SJSA1 (cell line): ENCODE results near the gene IGFLR1. TPM values are rescaled to one million over a fixed set of nuclear protein-coding genes. Genes with fewer than 3 reads are reported as not detected.
"Not testable (repeated sequence)": the region's sequence is repeated elsewhere in the genome, so short reads cannot be mapped to it uniquely, and the experiment has no call there.

Experiments
- DNase-seq, 2 experiments: peaks; one replicate each; pipeline ENCODE4 v3.0.0-alpha.2; 2015 to 2020; ENCODE audit warnings: low spot score in 2 of 2, low read depth in 1 of 2
- H3K27ac ChIP-seq: fragments of 250-450 bp; sonication (Bioruptor Pico); 2 replicates; pipeline ENCODE4 v1.5.1; 2020; ENCODE audit warnings: mild to moderate bottlenecking, moderate library complexity
- H3K27me3 ChIP-seq: fragments of 250-450 bp; sonication (Bioruptor Pico); replicated peaks from 2 replicates; pipeline ENCODE4 v1.5.1; 2020; ENCODE audit warnings: mild to moderate bottlenecking, moderate library complexity
- H3K36me3 ChIP-seq: fragments of 250-450 bp; sonication (Bioruptor Pico); 2 replicates; pipeline ENCODE4 v1.5.1; 2020; ENCODE audit warnings: mild to moderate bottlenecking
- H3K4me1 ChIP-seq: fragments of 250-450 bp; sonication (Bioruptor Pico); replicated peaks from 2 replicates; pipeline ENCODE4 v1.6.1; 2021; ENCODE audit warnings: mild to moderate bottlenecking
- H3K4me3 ChIP-seq: fragments of 250-450 bp; sonication (Bioruptor Pico); 2 replicates; pipeline ENCODE4 v1.5.1; 2020; ENCODE audit warnings: mild to moderate bottlenecking
- H3K9me3 ChIP-seq: fragments of 250-450 bp; sonication (Bioruptor Pico); replicated peaks from 2 replicates; pipeline ENCODE4 v1.5.1; 2020; ENCODE audit warnings: mild to moderate bottlenecking
- total RNA-seq: library from RNA; depleted of rRNA; stranded (reverse); fragments of >200 nt; shearing (Covaris generic); gene quantifications from 2 replicates; pipeline ENCODE4 v1.2.3, GENCODE V29; 2014

Gene IGFLR1
- total RNA-seq, 1 experiment from 2014 or later = 3.7 TPM

DNA sequence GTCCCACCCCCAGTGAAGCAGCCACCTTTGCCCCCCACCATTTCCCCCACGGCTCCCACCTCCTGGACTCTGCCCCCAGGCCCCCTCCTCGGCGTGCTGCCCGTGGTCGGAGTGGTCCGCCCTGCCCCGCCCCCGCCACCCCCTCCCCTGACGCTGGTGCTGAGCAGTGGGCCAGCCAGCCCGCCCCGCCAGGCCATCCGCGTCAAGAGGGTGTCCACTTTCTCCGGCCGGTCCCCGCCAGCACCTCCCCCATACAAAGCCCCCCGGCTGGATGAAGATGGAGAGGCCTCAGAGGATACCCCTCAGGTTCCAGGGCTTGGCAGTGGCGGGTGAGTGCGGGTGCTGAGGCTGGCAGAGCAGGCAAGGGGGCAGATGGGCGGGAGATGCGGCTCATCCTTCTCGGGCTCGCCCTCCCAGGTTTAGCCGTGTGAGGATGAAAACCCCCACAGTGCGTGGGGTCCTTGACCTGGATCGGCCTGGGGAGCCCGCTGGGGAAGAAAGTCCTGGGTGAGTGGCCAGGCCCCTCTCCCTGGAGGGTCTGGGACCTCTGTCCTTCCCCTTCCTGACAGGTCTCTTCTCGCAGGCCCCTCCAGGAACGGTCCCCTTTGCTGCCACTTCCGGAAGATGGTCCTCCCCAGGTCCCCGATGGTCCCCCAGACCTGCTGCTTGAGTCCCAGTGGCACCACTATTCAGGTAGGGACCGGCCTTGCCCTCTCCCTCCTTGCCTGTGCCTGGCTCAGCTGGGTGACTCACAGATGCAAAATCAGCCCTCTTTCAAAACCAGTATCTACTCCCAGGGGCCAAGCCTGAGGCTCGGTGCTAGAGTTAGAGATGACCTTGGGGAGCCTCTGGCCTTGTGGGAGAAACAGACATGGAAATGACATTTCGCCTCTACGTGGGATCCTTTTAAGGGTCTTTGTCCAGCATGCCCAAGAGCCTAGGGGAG is 8.8 kb downstream of the IGFLR1 start:
- Histone ChIP-seq H3K4me3 (no peak overlapping the region), H3K36me3 (peaks cover 97% of the 10 kb centered on the region), H3K27ac (no peak overlapping the region), H3K27me3 (no peaks in the 10 kb centered on the region), H3K4me1 (no peaks in the 10 kb centered on the region), H3K9me3 (no peaks in the 10 kb centered on the region)
- no peak for DNase-seq

DNA sequence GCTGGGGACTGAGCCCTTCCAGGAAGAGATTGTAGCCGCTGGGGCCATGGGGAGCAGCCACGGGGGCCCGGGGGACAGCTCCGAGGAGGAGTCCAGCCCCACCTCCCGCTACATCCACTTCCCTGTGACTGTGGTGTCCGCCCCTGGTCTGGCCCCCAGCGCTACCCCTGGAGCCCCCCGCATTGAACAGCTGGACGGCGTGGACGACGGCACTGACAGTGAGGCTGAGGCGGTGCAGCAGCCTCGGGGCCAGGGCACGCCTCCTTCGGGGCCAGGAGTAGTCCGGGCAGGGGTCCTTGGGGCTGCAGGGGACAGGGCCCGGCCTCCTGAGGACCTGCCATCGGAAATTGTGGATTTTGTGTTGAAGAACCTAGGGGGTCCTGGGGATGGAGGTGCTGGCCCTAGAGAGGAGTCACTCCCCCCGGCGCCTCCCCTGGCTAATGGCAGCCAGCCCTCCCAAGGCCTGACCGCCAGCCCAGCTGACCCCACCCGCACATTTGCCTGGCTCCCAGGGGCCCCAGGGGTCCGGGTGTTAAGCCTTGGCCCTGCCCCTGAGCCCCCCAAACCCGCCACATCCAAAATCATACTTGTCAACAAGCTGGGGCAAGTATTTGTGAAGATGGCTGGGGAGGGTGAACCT is 9.6 kb downstream of the IGFLR1 start:
- Histone ChIP-seq H3K9me3 (no peaks in the 10 kb centered on the region), H3K27me3 (no peaks in the 10 kb centered on the region), H3K4me3 (no peak overlapping the region), H3K4me1 (no peaks in the 10 kb centered on the region), H3K27ac (no peak overlapping the region), H3K36me3 (peaks cover 97% of the 10 kb centered on the region)
- no peak for DNase-seq

DNA sequence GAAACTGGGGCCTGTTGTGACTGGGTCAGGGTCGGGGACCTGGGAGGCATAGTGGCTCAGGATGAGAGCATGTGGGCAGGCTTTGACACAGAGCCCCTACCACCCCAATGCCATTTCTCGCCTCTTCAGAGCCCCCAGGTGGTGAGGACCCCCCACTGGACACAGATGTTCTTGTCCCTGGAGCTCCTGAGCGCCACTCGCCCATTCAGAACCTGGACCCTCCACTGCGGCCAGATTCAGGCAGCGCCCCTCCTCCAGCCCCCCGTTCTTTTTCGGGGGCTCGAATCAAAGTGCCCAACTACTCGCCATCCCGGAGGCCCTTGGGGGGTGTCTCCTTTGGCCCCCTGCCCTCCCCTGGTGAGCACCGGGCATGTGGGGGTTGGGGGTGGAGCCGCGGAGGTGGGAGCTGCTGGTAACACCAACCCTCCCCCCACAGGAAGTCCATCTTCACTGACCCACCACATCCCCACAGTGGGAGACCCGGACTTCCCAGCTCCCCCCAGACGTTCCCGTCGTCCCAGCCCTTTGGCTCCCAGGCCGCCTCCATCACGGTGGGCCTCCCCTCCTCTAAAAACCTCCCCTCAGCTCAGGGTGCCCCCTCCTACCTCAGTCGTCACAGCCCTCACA is 10.4 kb downstream of the IGFLR1 start:
- DNase-seq = no peak
- Histone ChIP-seq H3K4me1 (no peaks in the 10 kb centered on the region), H3K4me3 (no peak overlapping the region), H3K27ac (no peak overlapping the region), H3K27me3 (no peaks in the 10 kb centered on the region), H3K36me3 (peaks cover 97% of the 10 kb centered on the region), H3K9me3 (no peaks in the 10 kb centered on the region)

DNA sequence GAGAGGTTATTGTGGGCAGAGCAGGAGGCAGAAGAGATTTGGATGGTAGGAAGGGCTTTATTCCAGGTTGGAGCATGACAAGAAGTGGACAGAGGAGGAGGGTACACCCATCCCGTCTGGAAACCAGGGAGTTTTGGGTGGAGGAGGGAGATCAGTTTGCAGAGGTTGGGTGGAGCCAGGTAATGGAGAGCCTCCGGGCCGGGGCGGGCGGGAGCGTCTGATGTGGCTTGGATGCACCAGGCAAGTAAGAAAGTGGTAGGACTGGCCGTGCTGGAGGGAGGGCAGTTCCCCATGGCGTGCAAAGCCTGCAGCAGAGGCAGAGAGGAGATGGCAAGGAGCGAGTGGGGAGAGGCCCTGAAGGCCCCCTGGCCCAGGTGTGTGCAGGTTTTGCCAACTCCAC is 10.9 kb downstream of the IGFLR1 start:
- Histone ChIP-seq H3K27ac (no peak overlapping the region), H3K36me3 (peaks cover 95% of the 10 kb centered on the region)

DNA sequence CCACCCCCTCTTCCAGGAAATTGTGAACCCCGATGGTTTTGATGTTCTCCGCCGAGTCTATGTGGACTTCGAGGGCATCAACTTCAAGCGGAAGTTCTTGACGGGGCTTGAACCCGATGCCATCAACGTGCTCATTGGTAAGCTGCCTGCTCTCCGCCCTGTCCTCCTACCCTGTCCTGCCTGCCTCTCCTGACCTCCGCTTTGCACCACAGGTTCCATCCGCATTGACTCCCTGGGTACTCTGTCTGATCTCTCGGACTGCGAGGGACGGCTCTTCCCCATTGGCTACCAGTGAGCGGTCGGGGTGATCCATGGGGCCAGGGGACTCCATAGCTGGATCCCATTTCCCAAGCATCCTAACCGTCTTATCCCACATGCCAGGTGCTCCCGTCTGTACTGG is 11.9 kb downstream of the IGFLR1 start:
- peaks cover 95% of the 10 kb centered on the region for H3K36me3 ChIP-seq
- DNase-seq = no peak
- no peak overlapping the region for H3K27ac ChIP-seq
- H3K27me3 ChIP-seq = no peaks in the 10 kb centered on the region
- no peaks in the 10 kb centered on the region for H3K9me3 ChIP-seq
- H3K4me3 ChIP-seq = no peak overlapping the region
- no peaks in the 10 kb centered on the region for H3K4me1 ChIP-seq

More for the DNA sequence above, 10.9 kb downstream of the IGFLR1 start:
- Histone ChIP-seq H3K4me1 (no peaks in the 10 kb centered on the region), H3K9me3 (no peaks in the 10 kb centered on the region), H3K27me3 (no peaks in the 10 kb centered on the region), H3K4me3 (no peak overlapping the region)
- no peak for DNase-seq

DNA sequence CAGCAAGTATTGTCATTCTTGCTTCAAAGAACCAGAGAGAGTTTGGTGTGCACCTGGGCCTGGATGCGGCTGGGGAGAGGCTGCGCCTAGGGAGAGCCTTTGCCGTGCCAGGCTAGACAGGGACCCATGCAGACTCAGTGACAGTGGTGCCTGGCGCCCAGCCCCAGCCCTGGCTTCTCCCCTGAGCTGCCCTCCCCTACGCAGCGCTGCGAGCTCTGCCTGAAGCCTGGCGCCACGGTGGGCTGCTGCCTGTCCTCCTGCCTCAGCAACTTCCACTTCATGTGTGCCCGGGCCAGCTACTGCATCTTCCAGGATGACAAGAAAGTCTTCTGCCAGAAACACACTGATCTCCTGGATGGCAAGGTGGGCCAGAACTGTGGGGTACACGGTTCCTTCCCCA is 12.5 kb downstream of the IGFLR1 start:
- H3K9me3 ChIP-seq = no peaks in the 10 kb centered on the region
- H3K27me3 ChIP-seq = no peaks in the 10 kb centered on the region
- no peak overlapping the region for H3K27ac ChIP-seq
- no peaks in the 10 kb centered on the region for H3K4me1 ChIP-seq
- peaks cover 95% of the 10 kb centered on the region for H3K36me3 ChIP-seq
- no peak overlapping the region for H3K4me3 ChIP-seq
- no peak for DNase-seq

DNA sequence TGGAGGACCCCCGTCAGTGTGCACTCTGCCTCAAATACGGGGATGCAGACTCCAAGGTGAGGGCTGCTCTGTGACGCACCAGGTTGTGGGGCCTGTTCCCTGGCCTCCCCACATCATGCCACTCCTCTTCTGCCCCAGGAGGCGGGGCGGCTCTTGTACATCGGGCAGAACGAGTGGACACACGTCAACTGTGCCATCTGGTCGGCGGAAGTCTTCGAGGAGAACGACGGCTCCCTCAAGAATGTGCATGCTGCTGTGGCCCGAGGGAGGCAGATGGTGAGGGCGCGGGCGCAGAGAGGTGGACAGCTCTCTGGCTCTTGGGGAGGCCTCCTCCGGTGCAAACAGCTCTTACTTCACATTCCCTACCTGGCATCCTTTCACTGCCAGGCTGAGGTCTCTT is 13.2 kb downstream of the IGFLR1 start:
- no peaks in the 10 kb centered on the region for H3K4me1 ChIP-seq
- DNase-seq = no peak
- H3K9me3 ChIP-seq = no peaks in the 10 kb centered on the region
- H3K4me3 ChIP-seq = no peak overlapping the region
- H3K36me3 ChIP-seq = peaks cover 95% of the 10 kb centered on the region
- no peak overlapping the region for H3K27ac ChIP-seq
- no peaks in the 10 kb centered on the region for H3K27me3 ChIP-seq

DNA sequence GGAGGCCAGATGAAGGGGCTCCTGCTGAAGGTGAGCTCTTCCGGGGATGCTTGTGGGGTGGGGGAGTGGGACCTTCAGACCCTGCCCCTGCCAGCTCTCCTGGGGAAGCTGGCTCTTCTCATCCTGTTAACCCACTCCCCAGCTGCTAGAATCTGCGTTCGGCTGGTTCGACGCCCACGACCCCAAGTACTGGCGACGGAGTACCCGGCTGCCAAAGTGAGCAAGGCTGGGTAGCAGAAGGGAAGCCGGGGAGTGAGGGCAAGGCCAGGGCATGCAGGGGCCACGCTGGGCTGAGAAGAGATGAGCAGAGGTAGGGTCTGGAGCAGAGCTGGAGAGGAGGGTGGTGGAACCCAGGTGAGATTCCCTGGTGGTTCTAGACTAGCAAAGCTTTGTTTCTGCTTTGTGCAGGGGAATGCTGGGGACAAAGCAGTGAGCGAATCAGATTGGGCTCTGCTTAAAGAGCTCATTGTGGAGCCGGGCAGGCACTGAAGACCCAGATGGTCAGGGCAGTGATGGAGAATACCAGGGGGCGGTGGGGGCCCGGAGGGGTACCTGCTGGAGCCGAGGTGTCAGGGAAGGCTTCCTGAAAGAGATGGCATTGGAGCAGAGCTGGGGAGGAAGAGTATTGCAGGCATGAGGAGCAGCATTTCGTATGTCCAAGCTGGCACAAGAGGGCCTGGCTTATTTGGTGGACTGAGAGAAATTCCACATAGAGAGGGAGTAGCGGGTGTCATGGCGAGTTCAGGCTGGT is 14.1 kb downstream of the IGFLR1 start:
- H3K4me3 ChIP-seq = no peak overlapping the region
- H3K27ac ChIP-seq = no peak overlapping the region
- no peaks in the 10 kb centered on the region for H3K4me1 ChIP-seq
- H3K36me3 ChIP-seq = peaks cover 97% of the 10 kb centered on the region
- no peak for DNase-seq
- H3K9me3 ChIP-seq = no peaks in the 10 kb centered on the region
- no peaks in the 10 kb centered on the region for H3K27me3 ChIP-seq

DNA sequence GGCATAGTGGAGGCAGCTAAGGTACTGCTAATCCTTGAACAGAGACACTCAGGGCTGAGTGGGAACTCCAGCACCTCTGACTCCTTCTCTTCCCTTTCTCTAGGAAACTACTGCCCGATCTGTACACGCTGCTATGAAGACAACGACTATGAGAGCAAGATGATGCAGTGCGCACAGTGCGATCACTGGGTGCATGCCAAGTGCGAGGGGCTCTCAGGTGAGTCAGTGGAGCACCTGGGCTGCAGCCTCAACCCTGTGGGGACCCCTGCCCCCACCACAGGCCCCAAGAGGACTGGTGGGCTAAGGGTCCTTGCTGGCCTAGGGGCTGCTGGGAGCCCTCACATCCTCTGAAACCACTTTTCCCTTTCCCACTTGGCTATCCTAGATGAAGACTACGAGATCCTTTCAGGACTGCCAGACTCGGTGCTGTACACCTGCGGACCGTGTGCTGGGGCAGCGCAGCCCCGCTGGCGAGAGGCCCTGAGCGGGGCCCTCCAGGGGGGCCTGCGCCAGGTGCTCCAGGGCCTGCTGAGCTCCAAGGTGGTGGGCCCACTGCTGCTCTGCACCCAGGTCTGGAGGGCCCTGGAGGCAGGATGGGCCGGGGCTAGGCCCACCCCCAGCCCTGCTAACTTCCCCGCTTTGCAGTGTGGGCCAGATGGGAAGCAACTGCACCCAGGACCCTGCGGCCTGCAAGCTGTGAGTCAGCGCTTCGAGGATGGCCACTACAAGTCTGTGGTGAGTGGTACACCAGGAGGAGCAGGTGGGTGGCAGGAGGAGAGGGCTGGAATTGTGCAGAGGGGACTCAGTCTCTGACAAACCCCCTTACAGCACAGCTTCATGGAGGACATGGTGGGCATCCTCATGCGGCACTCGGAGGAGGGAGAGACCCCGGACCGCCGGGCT is 14.9 kb downstream of the IGFLR1 start:
- H3K9me3 ChIP-seq = no peaks in the 10 kb centered on the region
- DNase-seq = no peak
- H3K4me1 ChIP-seq = no peaks in the 10 kb centered on the region
- no peak overlapping the region for H3K4me3 ChIP-seq
- no peak overlapping the region for H3K27ac ChIP-seq
- H3K36me3 ChIP-seq = peaks cover 98% of the 10 kb centered on the region
- no peaks in the 10 kb centered on the region for H3K27me3 ChIP-seq

DNA sequence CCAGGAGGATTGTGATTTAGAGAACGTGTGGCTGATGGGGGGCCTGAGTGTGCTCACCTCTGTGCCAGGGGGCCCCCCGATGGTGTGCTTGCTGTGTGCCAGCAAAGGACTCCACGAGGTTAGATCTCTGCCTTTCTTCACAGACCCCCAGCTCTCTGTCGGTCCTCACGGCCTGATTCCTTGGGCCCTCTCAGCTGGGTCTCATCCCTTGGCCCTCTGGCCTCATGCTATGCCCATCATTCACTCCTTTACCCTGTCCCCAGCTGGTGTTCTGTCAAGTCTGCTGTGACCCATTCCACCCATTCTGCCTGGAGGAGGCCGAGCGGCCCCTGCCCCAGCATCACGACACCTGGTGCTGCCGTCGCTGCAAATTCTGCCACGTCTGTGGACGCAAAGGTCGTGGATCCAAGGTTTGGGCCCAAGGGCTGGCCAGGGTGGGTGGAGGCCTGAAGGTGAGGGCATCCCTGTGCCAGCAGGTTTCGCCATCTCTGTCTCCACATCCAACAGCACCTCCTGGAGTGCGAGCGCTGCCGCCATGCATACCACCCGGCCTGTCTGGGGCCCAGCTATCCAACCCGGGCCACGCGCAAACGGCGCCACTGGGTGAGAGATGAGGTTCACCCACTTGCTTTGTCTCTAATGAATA is 16.9 kb downstream of the IGFLR1 start:
- Histone ChIP-seq H3K27ac (no peak overlapping the region), H3K9me3 (no peaks in the 10 kb centered on the region), H3K4me3 (no peak overlapping the region), H3K4me1 (no peaks in the 10 kb centered on the region), H3K27me3 (no peaks in the 10 kb centered on the region), H3K36me3 (peaks cover 94% of the 10 kb centered on the region)
- DNase-seq = no peak

DNA sequence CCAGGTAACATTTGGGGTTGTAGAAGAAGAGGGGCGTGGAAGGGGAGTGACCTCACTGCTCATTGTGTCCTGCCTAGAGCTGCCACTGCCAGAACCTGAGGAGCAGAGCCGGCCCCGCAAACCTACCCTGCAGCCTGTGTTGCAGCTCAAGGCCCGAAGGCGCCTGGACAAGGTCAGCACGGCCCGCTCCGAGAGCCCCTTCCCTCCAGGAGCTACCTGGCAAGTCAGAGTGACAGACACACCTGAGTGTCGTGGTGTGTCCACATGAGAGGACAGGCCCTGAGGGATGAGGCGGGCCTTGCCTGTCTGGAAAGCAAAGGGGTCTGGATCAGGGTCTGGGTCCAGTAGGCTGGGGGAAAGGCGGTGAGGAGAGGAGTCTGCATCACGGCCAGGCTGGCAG is 17.7 kb downstream of the IGFLR1 start:
- Histone ChIP-seq H3K4me3 (no peak overlapping the region), H3K36me3 (peaks cover 93% of the 10 kb centered on the region), H3K27ac (no peak overlapping the region), H3K27me3 (no peaks in the 10 kb centered on the region), H3K9me3 (no peaks in the 10 kb centered on the region), H3K4me1 (no peaks in the 10 kb centered on the region; the same call in 1 of the 2 replicates)
- DNase-seq = no peak

DNA sequence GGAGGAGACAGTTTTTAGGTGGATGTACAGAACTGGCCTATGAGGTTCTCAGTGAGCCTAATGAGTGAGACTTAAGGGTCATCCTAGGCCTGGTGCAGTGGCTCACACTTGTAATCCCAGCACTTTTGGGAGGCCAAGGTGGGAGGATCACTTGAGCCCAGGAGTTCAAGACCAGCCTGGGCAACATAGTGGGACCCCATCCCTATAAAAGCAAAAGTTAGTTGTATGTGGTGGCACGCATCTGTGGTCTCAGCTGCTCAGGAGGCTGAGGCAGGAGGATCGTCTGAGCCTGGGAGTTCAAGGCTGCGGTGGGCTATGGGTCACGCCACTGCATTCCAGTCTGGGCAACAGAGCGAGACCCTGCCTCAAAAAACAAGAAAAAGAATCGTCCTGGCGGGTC is 18.1 kb downstream of the IGFLR1 start:
- not testable (repeated sequence) for H3K4me1 ChIP-seq, H3K9me3 ChIP-seq, H3K27me3 ChIP-seq, DNase-seq, H3K4me3 ChIP-seq, H3K27ac ChIP-seq
- H3K36me3 ChIP-seq = peaks cover 93% of the 10 kb centered on the region
